Subcutaneous adipose tissue (tissue), 4 donors: ENCODE measurements around the gene MEMO1. TPM values are rescaled to one million over a fixed set of nuclear protein-coding genes. Genes with fewer than 3 reads are reported as not detected.

Experiments
- total RNA-seq, 4 donors: library from RNA; depleted of rRNA; stranded (reverse); fragments of >200 nt; gene quantifications; one replicate each; pipeline ENCODE4 v1.1.0, GENCODE V29; 2016
- TF ChIP-seq, protein P1 (sequence below): fragments of 450-650 bp; IDR thresholded peaks from one replicate; pipeline ENCODE4 v1.5.1; 2016; ENCODE audit warnings: low read depth, mild to moderate bottlenecking, control low read depth, antibody characterized with exemption, moderate library complexity

MEMO1 gene
- total RNA-seq, 4 donors from 2014 or later, result 14.7 to 32.8 (median 25.4) TPM

DNA sequence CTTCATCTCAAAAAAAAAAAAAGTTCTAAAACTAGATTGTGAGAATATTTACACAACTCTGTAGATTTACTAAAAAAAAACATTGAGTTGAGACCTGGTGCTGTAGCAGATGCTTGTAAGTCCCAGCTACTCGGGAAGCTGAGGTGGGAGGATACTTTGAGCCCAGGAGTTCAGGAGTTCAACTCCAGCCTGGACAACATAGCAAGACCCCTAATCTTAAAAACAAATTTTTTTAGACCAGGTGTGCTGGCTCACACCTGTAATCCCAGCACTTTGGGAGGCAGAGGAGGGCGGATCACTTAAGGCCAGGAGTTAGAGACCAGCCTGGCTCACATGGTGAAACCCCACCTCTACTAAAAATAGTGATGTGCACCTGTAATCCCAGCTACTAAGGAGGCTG is 108.9 kb downstream of the MEMO1 start:
- TF ChIP-seq, protein P1, sequence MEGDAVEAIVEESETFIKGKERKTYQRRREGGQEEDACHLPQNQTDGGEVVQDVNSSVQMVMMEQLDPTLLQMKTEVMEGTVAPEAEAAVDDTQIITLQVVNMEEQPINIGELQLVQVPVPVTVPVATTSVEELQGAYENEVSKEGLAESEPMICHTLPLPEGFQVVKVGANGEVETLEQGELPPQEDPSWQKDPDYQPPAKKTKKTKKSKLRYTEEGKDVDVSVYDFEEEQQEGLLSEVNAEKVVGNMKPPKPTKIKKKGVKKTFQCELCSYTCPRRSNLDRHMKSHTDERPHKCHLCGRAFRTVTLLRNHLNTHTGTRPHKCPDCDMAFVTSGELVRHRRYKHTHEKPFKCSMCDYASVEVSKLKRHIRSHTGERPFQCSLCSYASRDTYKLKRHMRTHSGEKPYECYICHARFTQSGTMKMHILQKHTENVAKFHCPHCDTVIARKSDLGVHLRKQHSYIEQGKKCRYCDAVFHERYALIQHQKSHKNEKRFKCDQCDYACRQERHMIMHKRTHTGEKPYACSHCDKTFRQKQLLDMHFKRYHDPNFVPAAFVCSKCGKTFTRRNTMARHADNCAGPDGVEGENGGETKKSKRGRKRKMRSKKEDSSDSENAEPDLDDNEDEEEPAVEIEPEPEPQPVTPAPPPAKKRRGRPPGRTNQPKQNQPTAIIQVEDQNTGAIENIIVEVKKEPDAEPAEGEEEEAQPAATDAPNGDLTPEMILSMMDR, result no peak

DNA sequence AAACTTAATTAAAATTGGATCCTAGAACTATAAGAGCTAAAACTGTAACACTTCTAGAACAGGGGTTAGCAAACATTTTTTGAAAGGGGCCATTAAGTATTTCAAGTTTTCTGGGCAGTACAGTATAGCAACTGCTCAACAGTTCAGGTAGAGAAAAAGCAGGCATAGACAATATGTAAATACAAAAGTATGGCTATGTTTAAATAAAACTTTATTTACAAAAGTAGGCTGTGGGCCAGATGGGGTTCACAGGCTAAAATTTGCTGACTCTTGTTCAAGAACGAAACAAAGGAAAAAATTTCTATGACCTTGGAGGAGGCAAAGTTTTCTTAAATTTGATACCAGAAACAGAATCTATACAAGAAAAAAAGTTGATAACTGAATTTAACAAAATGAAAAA is 114.5 kb downstream of the MEMO1 start:
- TF ChIP-seq, protein P1, result no peak

DNA sequence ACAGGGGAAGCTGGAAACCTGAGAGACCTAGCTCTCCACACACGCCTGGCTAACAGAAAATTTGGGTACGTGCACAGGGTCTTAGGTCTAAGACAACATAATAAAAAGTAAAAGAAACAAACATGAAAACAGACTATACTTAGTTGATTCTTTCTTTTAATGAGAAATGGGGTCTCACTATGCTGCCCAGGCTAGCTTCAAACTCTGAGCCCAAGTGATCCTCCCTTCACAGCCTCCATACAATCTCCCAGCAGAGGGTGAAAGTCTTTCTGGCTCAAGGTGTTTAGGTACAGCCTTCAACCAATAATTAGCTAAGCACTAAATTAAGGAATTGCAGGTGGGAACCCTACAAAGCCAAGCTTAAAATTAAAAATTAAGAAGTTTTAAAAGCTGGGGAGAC is 116.2 kb downstream of the MEMO1 start:
- TF ChIP-seq, protein P1, result no peak

- TF ChIP-seq, protein P1, result no peak
Observed at GRCh38 chr2:31893094-31893493, 117.7 kb downstream of the MEMO1 start.

GRCh38 chr2:31889044-31889443 is 121.8 kb downstream of the MEMO1 start:
- TF ChIP-seq, protein P1, result no peak

DNA sequence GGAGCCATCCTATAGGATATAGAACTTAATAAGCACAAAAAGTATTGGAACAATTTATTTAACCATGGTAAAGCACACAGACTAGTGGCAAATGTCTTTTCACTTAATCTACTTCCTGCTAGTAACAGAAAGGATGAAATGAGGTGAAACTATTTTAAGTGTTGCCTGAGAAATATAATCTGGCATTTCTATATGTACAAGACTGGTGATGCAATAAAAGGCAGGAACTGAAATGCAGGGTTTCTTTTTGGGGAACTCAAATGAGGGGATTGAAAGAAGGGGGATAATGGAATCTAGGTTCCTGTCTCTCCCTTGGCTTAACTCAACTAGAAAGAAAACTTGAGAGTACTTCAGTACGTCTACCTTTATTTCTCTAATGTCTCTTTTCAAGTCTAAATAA is 122.3 kb downstream of the MEMO1 start:
- TF ChIP-seq, protein P1, result no peak

DNA sequence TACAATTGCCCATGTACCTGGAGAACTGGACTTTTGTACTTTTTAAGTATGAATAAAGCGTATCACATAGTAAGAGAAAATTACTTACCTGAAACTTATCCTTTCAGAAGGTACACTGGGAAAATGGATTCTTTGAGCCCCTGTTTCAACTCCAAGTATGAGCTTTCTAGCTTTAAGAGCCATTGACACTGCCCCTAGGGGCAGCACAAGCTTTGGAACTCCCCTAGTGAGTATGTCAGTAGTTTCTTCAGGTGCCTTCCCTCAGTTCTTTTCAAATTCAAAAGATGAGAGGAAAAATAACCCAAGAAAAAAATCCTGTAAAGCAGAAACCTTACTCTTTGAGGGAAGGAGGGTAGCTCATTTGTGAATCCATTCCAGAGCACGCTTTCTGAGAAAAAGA is 124.1 kb downstream of the MEMO1 start:
- TF ChIP-seq, protein P1, result no peak
